DMS153 treated with DMSO at 0.1 percent for 48 hours (cell line): ENCODE measurements around the gene GAS7.
"Not testable (repeated sequence)": the region's sequence is repeated elsewhere in the genome, so short reads cannot be mapped to it uniquely, and the experiment has no call there.

Source experiments
- DNase-seq: peaks from one replicate; lab custom pipeline; 2025; ENCODE audit not compliant: unreplicated experiment; lab: John Stamatoyannopoulos, UW

The GAS7 gene

DNA sequence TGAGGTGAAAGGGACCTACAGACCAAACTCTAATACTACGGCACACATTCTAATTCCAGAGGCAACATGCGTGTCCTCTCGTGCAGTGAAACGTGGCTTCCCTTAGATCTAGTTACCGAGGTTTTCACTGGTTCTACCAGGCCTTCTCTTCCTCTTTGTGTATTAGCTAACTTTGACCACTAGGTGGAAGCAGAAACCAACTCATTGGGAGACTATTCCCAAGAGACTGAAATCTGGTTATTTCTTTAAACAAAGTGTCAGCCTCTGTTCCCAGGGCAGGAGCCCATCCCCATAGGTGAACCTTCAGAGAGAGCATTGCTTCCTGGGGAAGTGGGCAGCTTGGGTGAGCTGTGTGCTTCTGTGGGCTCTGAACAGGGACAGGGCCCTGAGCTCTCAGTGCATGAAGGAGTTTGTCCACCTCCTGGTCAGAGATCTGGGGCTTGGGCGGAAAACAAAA is 273.6 kb downstream of the GAS7 start:
- DNase-seq = peak; percentile 16

DNA sequence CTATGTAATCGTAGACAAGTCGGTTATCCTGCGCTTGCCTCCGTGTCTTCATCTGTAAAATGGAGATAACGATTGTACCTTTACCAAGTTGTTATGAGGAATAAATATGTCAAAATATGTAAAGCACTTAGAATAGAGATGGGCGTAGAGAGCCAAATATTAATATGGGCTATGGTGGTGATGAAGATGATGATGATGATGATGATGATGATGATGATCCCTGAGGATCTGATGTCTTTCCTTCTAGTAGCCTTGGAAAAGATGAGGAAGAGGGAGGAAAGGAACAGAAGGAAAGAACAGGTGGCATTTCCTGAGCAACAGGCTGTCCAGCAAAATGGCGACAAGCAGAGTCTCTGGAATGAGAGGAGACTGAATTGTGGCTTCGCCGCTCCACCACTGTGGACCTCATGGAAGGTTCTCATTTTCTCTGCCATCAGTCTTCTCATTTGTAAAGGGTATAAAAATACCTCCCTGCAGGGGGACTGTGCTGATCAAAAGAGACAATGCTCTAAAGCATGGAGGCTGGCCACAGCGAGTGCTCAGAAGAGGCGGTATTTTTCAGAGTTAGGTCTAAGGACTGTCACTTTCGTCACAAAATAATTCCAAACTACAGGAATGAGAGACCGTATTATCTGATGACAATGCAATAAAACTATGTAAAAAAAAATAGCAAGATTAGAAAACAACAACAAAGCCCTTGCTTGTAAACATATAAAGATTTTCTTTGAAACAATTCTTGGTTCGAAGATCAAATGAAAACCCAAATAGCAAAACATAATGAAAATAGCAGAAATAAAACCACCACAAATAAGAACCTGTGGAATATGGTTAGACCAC is 276.2 kb downstream of the GAS7 start:
- no peak for DNase-seq

- not testable (repeated sequence) for DNase-seq
These were observed 277.2 kb downstream of the GAS7 start for GRCh38 chr17:9921216-9921615.

DNA sequence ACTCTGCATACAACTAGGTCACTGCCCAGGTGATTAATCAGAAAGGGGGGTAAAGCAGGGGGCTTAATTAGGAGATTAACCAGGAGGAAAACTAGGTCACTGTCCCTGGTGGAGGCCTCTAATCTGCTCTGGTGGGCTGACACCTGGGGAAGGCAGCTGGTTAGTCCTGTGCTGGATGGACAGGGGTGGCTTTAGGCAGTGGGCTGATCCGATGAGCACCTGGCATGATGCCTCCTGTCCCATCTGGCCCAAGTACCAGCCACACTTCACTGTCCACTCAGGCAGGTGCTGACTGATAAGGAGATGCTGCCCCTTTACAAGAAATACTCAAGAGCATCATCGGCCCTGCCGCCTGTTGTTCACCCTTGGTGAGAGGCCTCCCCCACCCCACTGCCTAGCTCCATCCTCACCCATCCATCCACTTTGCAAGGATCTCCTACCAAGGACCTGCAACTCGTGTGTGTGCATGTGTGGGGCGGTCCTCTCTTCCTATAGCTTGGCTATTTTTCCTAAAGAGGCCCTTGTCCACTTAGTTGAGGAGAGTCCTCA is 279.5 kb downstream of the GAS7 start:
- no peak for DNase-seq

GRCh38 chr17:9918352-9918751 is 280.1 kb downstream of the GAS7 start:
- DNase-seq = no peak

DNA sequence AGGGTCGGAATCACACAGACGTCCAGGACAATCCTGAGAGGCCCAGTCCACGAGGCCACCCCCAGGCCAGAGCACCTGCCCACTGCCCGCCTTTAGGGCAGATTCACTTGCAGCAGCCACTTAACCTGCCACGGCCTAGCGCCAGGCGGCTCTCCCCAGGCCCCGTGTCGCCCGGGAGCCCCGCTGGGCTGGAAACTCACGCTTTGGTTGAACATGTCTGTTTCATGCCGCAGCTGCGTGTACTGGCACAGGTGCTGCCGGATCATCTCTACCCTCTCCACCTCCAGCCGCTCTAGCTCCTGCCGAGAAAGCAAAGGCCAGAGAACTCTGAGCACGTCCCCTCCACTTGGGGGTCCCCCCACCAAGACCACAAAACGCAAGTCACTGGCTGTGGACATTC is 280.6 kb downstream of the GAS7 start:
- no peak for DNase-seq

GRCh38 chr17:9917131-9917530 is 281.3 kb downstream of the GAS7 start:
- DNase-seq = no peak

DNA sequence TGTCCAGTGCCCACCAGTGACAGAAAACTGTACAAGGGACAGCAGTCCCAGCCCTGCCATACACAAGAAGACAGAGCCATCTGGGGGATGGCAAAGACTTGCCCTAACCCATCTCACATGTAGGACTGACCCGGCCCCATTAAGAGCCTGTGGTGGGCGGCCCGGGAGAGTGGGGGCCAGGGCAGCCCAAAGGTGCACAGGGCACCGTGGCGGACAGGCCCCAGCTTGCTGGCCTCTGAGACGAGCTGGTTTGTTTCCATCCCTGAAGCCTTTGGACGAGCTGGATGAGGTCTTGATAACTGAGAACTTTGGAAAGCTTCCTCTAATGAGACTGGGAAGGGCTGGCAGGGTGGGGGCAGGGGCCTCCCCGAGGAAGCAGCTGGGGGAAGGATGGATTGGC is 282.3 kb downstream of the GAS7 start:
- no peak for DNase-seq

DNA sequence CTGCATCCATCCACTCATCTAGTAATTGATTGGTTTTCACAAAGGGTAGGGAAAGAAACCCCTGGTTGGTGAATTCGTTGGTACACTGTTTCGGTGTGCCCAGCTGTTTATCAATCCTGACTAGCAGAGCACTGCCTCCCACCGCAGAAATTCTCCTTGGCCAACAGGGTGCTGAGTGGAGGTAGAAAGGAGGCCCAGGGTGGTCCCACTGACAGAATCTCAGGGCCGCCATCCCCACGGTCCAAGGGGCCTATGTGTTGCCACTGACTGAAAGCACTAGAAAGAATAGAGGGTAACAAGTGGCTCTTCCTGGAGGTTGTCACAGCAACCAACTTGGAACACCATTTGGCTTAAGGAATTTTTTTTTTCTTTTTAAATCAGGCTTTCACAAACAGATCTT is 284.9 kb downstream of the GAS7 start:
- DNase-seq = no peak

GRCh38 chr17:9912121-9913099 is 286.0 kb downstream of the GAS7 start:
- no peak for DNase-seq

- no peak for DNase-seq
These were observed 287.3 kb downstream of the GAS7 start for GRCh38 chr17:9911089-9911488.

- no peak for DNase-seq
These were observed 289.8 kb downstream of the GAS7 start for GRCh38 chr17:9908649-9909042.

- no peak for DNase-seq
These were observed 290.3 kb downstream of the GAS7 start for GRCh38 chr17:9907883-9908648.

DNA sequence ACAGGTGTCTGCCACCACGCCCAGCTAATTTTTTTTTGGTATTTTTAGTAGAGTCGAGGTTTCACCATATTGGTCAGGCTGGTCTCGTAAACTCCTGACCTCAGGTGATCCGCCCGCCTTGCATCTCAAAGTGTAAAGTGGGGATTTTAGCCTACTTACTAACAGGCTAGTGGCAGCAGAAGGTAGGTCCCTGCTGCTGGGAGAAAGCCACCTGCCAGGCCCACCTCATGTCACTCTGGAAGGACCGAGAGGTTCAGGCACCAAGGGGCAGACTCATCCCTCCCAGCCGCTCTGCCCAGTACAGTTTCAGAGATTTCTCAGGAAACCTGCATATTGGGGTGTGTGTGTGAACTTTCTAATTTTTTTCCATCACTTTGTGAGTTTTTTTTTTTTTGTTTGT is 291.3 kb downstream of the GAS7 start:
- DNase-seq = no peak

DNA sequence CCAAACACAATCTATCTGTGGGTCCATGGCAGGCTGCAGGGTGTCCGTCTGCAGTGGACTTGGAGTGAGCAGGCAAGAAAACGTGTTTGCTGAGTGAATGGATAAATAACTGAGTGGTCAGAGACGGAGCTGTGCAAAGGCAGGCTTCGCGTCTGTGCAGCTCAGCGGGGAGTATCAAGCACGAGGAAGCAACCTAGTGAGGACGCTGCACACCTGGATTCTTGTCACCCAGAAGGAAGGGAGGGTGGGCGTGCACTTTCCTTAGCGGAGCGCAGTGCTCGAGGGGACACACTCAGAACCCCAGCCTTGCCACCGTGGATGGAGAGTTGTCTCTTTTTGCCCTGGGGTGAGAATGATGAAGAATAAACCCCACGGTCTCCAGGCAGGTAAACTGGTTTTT is 291.8 kb downstream of the GAS7 start:
- DNase-seq = no peak

GRCh38 chr17:9905902-9906301 is 292.5 kb downstream of the GAS7 start:
- DNase-seq = no peak

DNA sequence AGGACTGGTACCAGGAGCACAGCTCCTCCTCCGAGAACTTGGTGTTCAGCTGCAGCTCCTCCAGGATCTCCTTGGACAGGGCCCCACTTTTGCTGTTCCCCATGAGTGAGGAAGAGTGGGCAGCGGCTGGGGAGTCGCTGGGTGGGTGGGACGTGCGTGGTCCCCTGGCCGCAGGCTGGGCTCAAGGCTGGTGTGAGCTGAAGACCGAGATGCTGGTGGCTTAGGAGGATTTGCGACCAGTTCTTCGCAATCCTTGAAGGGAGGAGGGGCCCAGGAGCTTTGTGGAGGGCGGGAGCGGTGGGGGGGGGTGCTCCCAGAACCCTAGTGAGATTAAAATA is 293.4 kb downstream of the GAS7 start, which contains the start of gene RCVRN:
Gene RCVRN, minus strand, starts transcription at position 194 of the 338 bp plus-strand sequence. Its CDS starts 91 bp downstream, at position 103.
- no peak for DNase-seq

DNA sequence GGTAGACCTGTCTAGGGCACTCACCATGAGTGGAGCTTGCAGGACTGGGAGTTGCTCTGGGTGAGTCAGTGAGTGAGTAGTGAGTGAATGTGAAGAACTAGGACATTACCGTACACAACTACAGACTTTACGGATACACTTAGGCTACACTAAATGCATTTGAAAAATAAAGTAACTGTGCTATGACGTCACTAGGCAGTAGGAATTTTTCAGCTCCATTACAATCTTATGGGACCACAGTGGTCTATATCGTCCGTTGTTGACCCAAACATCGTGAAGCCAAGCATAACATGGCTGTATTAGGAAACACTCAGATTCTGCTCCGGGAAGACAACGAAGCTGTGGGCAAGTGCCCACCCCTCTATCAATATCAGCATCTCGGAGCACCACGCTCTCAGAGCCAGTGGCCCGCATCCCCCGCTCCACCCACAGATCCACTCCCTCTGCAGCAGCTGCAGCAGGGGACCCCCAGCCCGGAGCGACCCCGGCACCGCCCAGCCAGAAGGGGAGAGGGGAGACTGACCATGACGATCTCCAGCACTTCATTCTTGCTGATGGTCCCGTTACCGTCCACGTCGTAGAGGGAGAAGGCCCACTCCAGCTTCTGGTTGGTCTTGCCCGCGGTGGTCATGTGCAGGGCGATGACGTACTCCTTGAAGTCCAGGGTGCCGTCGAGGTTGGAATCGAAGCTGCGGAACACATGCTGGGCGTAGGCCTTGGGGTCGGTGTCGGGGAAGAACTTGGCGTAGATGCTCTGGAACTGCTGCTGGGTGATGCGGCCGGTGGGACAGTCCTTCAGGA is 293.9 kb downstream of the GAS7 start:
- DNase-seq = no peak

GRCh38 chr17:9902120-9902519 is 296.3 kb downstream of the GAS7 start:
- no peak for DNase-seq

GRCh38 chr17:9900784-9901183 is 297.6 kb downstream of the GAS7 start:
- DNase-seq = no peak
